ENCODE results near the gene TCP11L1. TPM values are rescaled to one million over a fixed set of nuclear protein-coding genes. Genes with fewer than 3 reads are reported as not detected.

TCP11L1 gene
- 10 to 100 TPM in 1 of 2 donors, 1 to 10 TPM in 1; 8.9 to 14.2 TPM for total RNA-seq

- no peaks in the 10 kb centered on the region for H3K9me3 Mint-ChIP-seq
- DNase-seq (ENCODE audit: low spot score in 2 of 2) (peak; percentile 75 to 86), ATAC-seq (peak; percentile 68 to 81)
- peak within 1 kb of the TSS; percentile 94 to 98 for H3K27ac Mint-ChIP-seq
- peaks cover 0 to 11% of the 10 kb centered on the region in 2 donors for H3K36me3 Mint-ChIP-seq
Observed at GRCh38 chr11:33039274-33040032, at the start of gene TCP11L1. TCP11L1 (plus strand) TSS chr11:33039572; CDS start chr11:33043774, 4,202 bp downstream.

- peaks cover 9 to 13% of the 10 kb centered on the region in 2 donors for H3K36me3 Mint-ChIP-seq
- peaks cover 8 to 9% of the 10 kb centered on the region in 2 donors for H3K9me3 Mint-ChIP-seq
- DNase-seq (ENCODE audit: low spot score in 2 of 2) (no peak), ATAC-seq (no peak)
- H3K27ac Mint-ChIP-seq = no peak overlapping the region
Observed at GRCh38 chr11:32990481-32990880, 48.9 kb upstream of the TCP11L1 start.

GRCh38 chr11:32991427-32991826 lies 47.9 kb upstream of the TCP11L1 start:
- ATAC-seq (no peak), DNase-seq (ENCODE audit: low spot score in 2 of 2) (no peak)
- H3K9me3 Mint-ChIP-seq = peaks cover 8 to 9% of the 10 kb centered on the region in 2 donors
- H3K27ac Mint-ChIP-seq = no peak overlapping the region
- H3K36me3 Mint-ChIP-seq = peaks cover 9 to 13% of the 10 kb centered on the region in 2 donors

- ATAC-seq = no peak
Observed at GRCh38 chr11:32991898-32992297, 47.5 kb upstream of the TCP11L1 start.

GRCh38 chr11:33000181-33000580 lies 39.2 kb upstream of the TCP11L1 start:
- DNase-seq (ENCODE audit: low spot score in 2 of 2) (no peak), ATAC-seq (no peak)
- Mint-ChIP-seq H3K9me3 (peaks cover 15 to 17% of the 10 kb centered on the region in 2 donors), H3K36me3 (peaks cover 12 to 21% of the 10 kb centered on the region in 2 donors), H3K27ac (no peak overlapping the region)

More at GRCh38 chr11:32991898-32992297, 47.5 kb upstream of the TCP11L1 start:
- Mint-ChIP-seq H3K27ac (no peak overlapping the region), H3K36me3 (peaks cover 9 to 13% of the 10 kb centered on the region in 2 donors), H3K9me3 (peaks cover 8 to 9% of the 10 kb centered on the region in 2 donors)
- no peak for DNase-seq (ENCODE audit: low spot score in 2 of 2)

- peaks cover 12 to 21% of the 10 kb centered on the region in 2 donors for H3K36me3 Mint-ChIP-seq
- ATAC-seq = no peak
- H3K27ac Mint-ChIP-seq = no peak overlapping the region
- no peak for DNase-seq (ENCODE audit: low spot score in 2 of 2)
- peaks cover 15 to 17% of the 10 kb centered on the region in 2 donors for H3K9me3 Mint-ChIP-seq
Observed at GRCh38 chr11:33001281-33001680, 38.1 kb upstream of the TCP11L1 start.

- peaks cover 12 to 21% of the 10 kb centered on the region in 2 donors for H3K36me3 Mint-ChIP-seq
- H3K27ac Mint-ChIP-seq = no peak overlapping the region
- ATAC-seq (no peak), DNase-seq (ENCODE audit: low spot score in 2 of 2) (no peak)
- H3K9me3 Mint-ChIP-seq = peaks cover 15 to 17% of the 10 kb centered on the region in 2 donors
Observed at GRCh38 chr11:33001751-33002542, 37.4 kb upstream of the TCP11L1 start.

GRCh38 chr11:33005175-33005574 lies 34.2 kb upstream of the TCP11L1 start:
- H3K36me3 Mint-ChIP-seq = peaks cover 0 to 2% of the 10 kb centered on the region in 2 donors
- DNase-seq (ENCODE audit: low spot score in 2 of 2) (no peak), ATAC-seq (peak; percentile 96 to 97)
- H3K27ac Mint-ChIP-seq = peak overlapping the region in 1 of 2 donors; percentile 48
- H3K9me3 Mint-ChIP-seq = peaks cover under 1% of the 10 kb centered on the region in 2 donors

- ATAC-seq (no peak), DNase-seq (ENCODE audit: low spot score in 2 of 2) (no peak)
- no peaks in the 10 kb centered on the region for H3K36me3 Mint-ChIP-seq
- H3K9me3 Mint-ChIP-seq = no peaks in the 10 kb centered on the region
- peak overlapping the region in 1 of 2 donors; percentile 0 for H3K27ac Mint-ChIP-seq
Observed at GRCh38 chr11:33006010-33006409, 33.4 kb upstream of the TCP11L1 start.

- ATAC-seq (no peak), DNase-seq (ENCODE audit: low spot score in 2 of 2) (no peak)
- Mint-ChIP-seq H3K36me3 (peaks cover 0 to 5% of the 10 kb centered on the region in 2 donors), H3K27ac (no peak overlapping the region), H3K9me3 (no peaks in the 10 kb centered on the region)
Observed at GRCh38 chr11:33013755-33014154, 25.6 kb upstream of the TCP11L1 start.

- ATAC-seq = peak; percentile 74 to 78
- no peaks in the 10 kb centered on the region for H3K9me3 Mint-ChIP-seq
- peak within 1 kb of the TSS in 1 of 2 donors; percentile 46 for H3K27ac Mint-ChIP-seq
- H3K36me3 Mint-ChIP-seq = peaks cover 0 to 5% of the 10 kb centered on the region in 2 donors
- DNase-seq (ENCODE audit: low spot score in 2 of 2) = peak; percentile 73 to 80
Observed at GRCh38 chr11:33015621-33016551, 23.5 kb upstream of the TCP11L1 start, which contains the start of gene DEPDC7. DEPDC7 (plus strand) TSS chr11:33015878; CDS start chr11:33015956, 78 bp downstream.

- H3K9me3 Mint-ChIP-seq = no peaks in the 10 kb centered on the region
- DNase-seq (ENCODE audit: low spot score in 2 of 2) = no peak
- ATAC-seq = no peak
- H3K36me3 Mint-ChIP-seq = peaks cover 0 to 5% of the 10 kb centered on the region in 2 donors
- no peak overlapping the region for H3K27ac Mint-ChIP-seq
Observed at GRCh38 chr11:33016654-33017053, 22.7 kb upstream of the TCP11L1 start.

GRCh38 chr11:33017478-33017877 lies 21.9 kb upstream of the TCP11L1 start:
- no peaks in the 10 kb centered on the region for H3K9me3 Mint-ChIP-seq
- DNase-seq (ENCODE audit: low spot score in 2 of 2) = no peak
- no peak for ATAC-seq
- H3K27ac Mint-ChIP-seq = no peak overlapping the region
- peaks cover 0 to 5% of the 10 kb centered on the region in 2 donors for H3K36me3 Mint-ChIP-seq

GRCh38 chr11:33017965-33018364 lies 21.4 kb upstream of the TCP11L1 start:
- Mint-ChIP-seq H3K36me3 (peaks cover 0 to 5% of the 10 kb centered on the region in 2 donors), H3K27ac (no peak overlapping the region), H3K9me3 (no peaks in the 10 kb centered on the region)
- ATAC-seq (no peak), DNase-seq (ENCODE audit: low spot score in 2 of 2) (no peak)

GRCh38 chr11:33018840-33019239 lies 20.5 kb upstream of the TCP11L1 start:
- no peak overlapping the region for H3K27ac Mint-ChIP-seq
- peaks cover 0 to 5% of the 10 kb centered on the region in 2 donors for H3K36me3 Mint-ChIP-seq
- no peak for DNase-seq (ENCODE audit: low spot score in 2 of 2)
- no peak for ATAC-seq
- H3K9me3 Mint-ChIP-seq = no peaks in the 10 kb centered on the region

GRCh38 chr11:33021501-33021900 lies 17.9 kb upstream of the TCP11L1 start:
- Mint-ChIP-seq H3K27ac (no peak overlapping the region), H3K9me3 (no peaks in the 10 kb centered on the region), H3K36me3 (peaks cover 0 to under 1% of the 10 kb centered on the region in 2 donors)
- DNase-seq (ENCODE audit: low spot score in 2 of 2) = no peak
- ATAC-seq = no peak
